ENCODE data around the gene ASAP3.

ASAP3 gene

GRCh38 chr1:23389837-23390321, 94.1 kb downstream of the ASAP3 start:
- H3K9me3 Mint-ChIP-seq, result no peaks in the 10 kb centered on the region
- peaks cover 7% of the 10 kb centered on the region for H3K36me3 Mint-ChIP-seq (ENCODE audit: low read depth)
- H3K27ac Mint-ChIP-seq, result no peak overlapping the region
- no peak for TF ChIP-seq CTCF (IDR thresholded peaks at IDR 0.05; ENCODE audit: unreplicated experiment in 3 of 3)
- peaks cover 20% of the 10 kb centered on the region for H3K4me1 Mint-ChIP-seq
- no peaks in the 10 kb centered on the region for H3K27me3 Mint-ChIP-seq (ENCODE audit: low read depth)
- no peak overlapping the region for H3K4me3 Mint-ChIP-seq

DNA sequence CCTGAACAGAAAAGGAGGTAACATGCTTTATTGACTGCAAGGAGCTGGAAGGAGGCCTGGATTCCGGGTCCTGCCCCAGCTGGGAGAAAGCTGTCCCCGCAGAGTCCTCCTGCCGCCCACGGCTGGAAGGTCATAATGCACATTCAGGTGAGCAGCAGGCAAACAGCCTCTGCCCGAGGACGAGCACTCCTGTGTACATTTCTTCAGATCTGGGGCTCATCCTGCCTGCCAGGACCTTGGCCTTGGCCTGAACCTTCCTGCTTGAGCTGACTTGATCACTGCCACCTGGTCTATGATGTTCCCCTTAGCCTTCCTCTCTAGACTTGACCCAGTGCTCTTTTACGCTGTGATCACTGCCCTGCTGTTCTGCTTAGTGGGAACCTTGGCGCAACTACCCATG, 96.5 kb downstream of the ASAP3 start:
- Mint-ChIP-seq H3K36me3 (ENCODE audit: low read depth) (peaks cover 13% of the 10 kb centered on the region), H3K4me1 (peaks cover 24% of the 10 kb centered on the region), H3K27me3 (ENCODE audit: low read depth) (no peaks in the 10 kb centered on the region), H3K4me3 (no peak overlapping the region), H3K27ac (peak overlapping the region in 1 of 3 experiments; percentile 26), H3K9me3 (no peaks in the 10 kb centered on the region)
- TF ChIP-seq CTCF (IDR thresholded peaks at IDR 0.05; ENCODE audit: unreplicated experiment in 3 of 3), result no peak

DNA sequence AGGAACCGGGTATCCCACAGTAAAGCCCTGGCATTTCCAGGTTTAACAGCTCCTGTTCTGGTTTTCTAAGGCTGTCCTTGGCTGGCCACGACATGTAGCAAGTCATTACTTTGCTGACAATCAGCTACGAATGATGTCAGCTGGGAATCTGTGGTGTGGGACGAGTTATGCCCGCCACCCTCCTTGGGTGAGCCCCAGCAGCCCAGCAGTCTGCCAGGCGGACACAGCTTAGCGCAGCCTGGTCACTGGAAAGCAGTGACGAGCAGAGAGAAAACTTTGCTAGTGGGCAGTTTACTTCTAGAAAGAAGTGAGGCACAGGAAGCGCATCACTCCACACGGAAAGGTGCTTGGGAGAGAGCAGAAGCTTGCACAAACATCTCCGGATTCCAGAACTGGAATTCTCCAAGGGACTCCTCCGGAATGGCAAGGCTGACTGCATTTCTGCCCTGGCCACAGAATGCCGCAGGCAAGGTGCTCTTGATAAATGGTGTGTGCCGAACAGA, 98.8 kb downstream of the ASAP3 start:
- H3K4me1 Mint-ChIP-seq, result peaks cover 35% of the 10 kb centered on the region
- H3K27me3 Mint-ChIP-seq (ENCODE audit: low read depth), result no peaks in the 10 kb centered on the region
- no peak for TF ChIP-seq CTCF (IDR thresholded peaks at IDR 0.05; ENCODE audit: unreplicated experiment in 3 of 3)
- H3K4me3 Mint-ChIP-seq, result no peak overlapping the region
- H3K9me3 Mint-ChIP-seq, result no peaks in the 10 kb centered on the region
- peak overlapping the region in 1 of 3 experiments; percentile 64 for H3K27ac Mint-ChIP-seq
- peaks cover 29% of the 10 kb centered on the region for H3K36me3 Mint-ChIP-seq (ENCODE audit: low read depth)

DNA sequence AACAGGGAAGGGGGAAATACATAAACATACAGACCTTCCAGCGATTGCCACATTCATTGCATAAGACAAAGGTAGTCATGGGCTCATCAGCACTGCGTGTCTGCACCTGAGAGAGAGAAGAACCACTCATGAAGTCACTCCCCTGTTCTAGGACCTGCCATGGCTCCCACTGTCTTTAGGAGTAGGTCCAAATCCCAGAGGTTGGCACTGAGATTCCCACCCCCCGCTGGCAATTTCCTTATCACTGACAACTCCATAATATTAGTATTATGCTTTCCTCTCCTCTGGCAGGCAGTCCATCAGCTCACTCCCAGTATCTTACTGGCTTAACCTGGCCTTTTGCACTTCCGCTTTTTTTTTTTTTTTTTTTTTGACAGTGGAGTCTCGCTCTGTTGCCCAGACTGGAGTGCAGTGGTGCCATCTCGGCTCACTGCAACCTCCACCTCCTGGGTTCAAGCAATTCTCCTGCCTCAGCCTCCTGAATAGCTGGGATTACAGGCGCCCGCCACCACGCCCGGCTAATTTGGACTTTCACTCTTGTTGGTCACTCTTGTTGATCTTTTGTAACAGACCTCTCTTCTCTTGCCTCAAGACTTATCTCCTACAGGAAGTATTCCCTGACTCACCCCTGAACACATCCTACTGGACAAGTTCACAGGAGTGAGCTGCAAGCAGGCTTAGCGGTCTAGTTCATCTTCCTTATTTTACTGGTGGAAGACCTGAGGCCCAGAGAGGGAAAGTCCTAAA, 99.5 kb downstream of the ASAP3 start:
- no peak overlapping the region for H3K4me3 Mint-ChIP-seq
- H3K27me3 Mint-ChIP-seq (ENCODE audit: low read depth), result no peaks in the 10 kb centered on the region
- H3K4me1 Mint-ChIP-seq, result peaks cover 31% of the 10 kb centered on the region
- H3K36me3 Mint-ChIP-seq (ENCODE audit: low read depth), result peaks cover 29% of the 10 kb centered on the region
- no peak for TF ChIP-seq CTCF (IDR thresholded peaks at IDR 0.05; ENCODE audit: unreplicated experiment in 3 of 3)
- peak overlapping the region in 1 of 3 experiments; percentile 64 for H3K27ac Mint-ChIP-seq
- H3K9me3 Mint-ChIP-seq, result no peaks in the 10 kb centered on the region

- peak overlapping the region in 2 of 3 experiments; percentile 22 to 64 for H3K27ac Mint-ChIP-seq
- H3K9me3 Mint-ChIP-seq, result no peaks in the 10 kb centered on the region
- peaks cover 31% of the 10 kb centered on the region for H3K4me1 Mint-ChIP-seq
Observed at GRCh38 chr1:23383577-23384311, 100.2 kb downstream of the ASAP3 start.

More at GRCh38 chr1:23383577-23384311, 100.2 kb downstream of the ASAP3 start:
- TF ChIP-seq CTCF (IDR thresholded peaks at IDR 0.05; ENCODE audit: unreplicated experiment in 3 of 3), result no peak
- no peak overlapping the region for H3K4me3 Mint-ChIP-seq
- peaks cover 29% of the 10 kb centered on the region for H3K36me3 Mint-ChIP-seq (ENCODE audit: low read depth)
- H3K27me3 Mint-ChIP-seq (ENCODE audit: low read depth), result no peaks in the 10 kb centered on the region

Data from nephron (organoid).